Stimulated activated memory B cell treated with anti-CD40 and anti-IgM and Interleukin-4, amounts not matched to agents 10 μg/mL and 1 μg/mL and 100 μg/mL, for 72 hours (primary cell): ENCODE data around the gene LMNA.

Source experiments
- ATAC-seq: fragments of 150-1000 bp; cut with Tn5 transposase; 2 replicates; pipeline ENCODE4 v1.10.0; 2021
- H3K27ac Mint-ChIP-seq: one replicate; pipeline ENCODE4 v1.8.0; 2022; ENCODE audit warnings: mild to moderate bottlenecking, mixed read lengths
- H3K27me3 Mint-ChIP-seq: one replicate; pipeline ENCODE4 v1.8.0; 2022; ENCODE audit warnings: mixed read lengths
- H3K36me3 Mint-ChIP-seq: one replicate; pipeline ENCODE4 v1.8.0; 2022; ENCODE audit warnings: mixed read lengths
- H3K4me1 Mint-ChIP-seq: one replicate; pipeline ENCODE4 v1.8.0; 2022; ENCODE audit warnings: mixed read lengths
- H3K4me3 Mint-ChIP-seq: one replicate; pipeline ENCODE4 v1.8.0; 2022; ENCODE audit warnings: mild to moderate bottlenecking, moderate library complexity, mixed read lengths
- H3K9me3 Mint-ChIP-seq: one replicate; pipeline ENCODE4 v1.8.0; 2022; ENCODE audit warnings: mixed read lengths

Gene LMNA

GRCh38 chr1:156095906-156096508, 18.5 kb upstream of the LMNA start:
- Mint-ChIP-seq H3K27me3 (peaks cover under 1% of the 10 kb centered on the region), H3K4me1 (peaks cover 55% of the 10 kb centered on the region), H3K4me3 (peak overlapping the region; percentile 3), H3K27ac (peak overlapping the region; percentile 85), H3K36me3 (no peaks in the 10 kb centered on the region), H3K9me3 (no peaks in the 10 kb centered on the region)
- no peak for ATAC-seq

- peak; percentile 92 for ATAC-seq
- peaks cover 60% of the 10 kb centered on the region for H3K4me1 Mint-ChIP-seq
- no peaks in the 10 kb centered on the region for H3K9me3 Mint-ChIP-seq
- H3K27me3 Mint-ChIP-seq, result no peaks in the 10 kb centered on the region
- H3K36me3 Mint-ChIP-seq, result no peaks in the 10 kb centered on the region
- peak overlapping the region; percentile 85 for H3K27ac Mint-ChIP-seq
- H3K4me3 Mint-ChIP-seq, result peak overlapping the region; percentile 54
These were observed 17.7 kb upstream of the LMNA start for GRCh38 chr1:156096640-156097391.

GRCh38 chr1:156097499-156098178, 16.9 kb upstream of the LMNA start:
- H3K27me3 Mint-ChIP-seq, result no peaks in the 10 kb centered on the region
- peak overlapping the region; percentile 85 for H3K27ac Mint-ChIP-seq
- ATAC-seq, result peak; percentile 68
- peaks cover 64% of the 10 kb centered on the region for H3K4me1 Mint-ChIP-seq
- no peaks in the 10 kb centered on the region for H3K9me3 Mint-ChIP-seq
- H3K4me3 Mint-ChIP-seq, result peak overlapping the region; percentile 54
- H3K36me3 Mint-ChIP-seq, result no peaks in the 10 kb centered on the region

GRCh38 chr1:156098784-156099183, 15.7 kb upstream of the LMNA start:
- peaks cover 72% of the 10 kb centered on the region for H3K4me1 Mint-ChIP-seq
- H3K27ac Mint-ChIP-seq, result peak overlapping the region; percentile 85
- no peaks in the 10 kb centered on the region for H3K36me3 Mint-ChIP-seq
- ATAC-seq, result no peak
- H3K4me3 Mint-ChIP-seq, result no peak overlapping the region
- no peaks in the 10 kb centered on the region for H3K9me3 Mint-ChIP-seq
- H3K27me3 Mint-ChIP-seq, result no peaks in the 10 kb centered on the region

GRCh38 chr1:156099282-156099681, 15.2 kb upstream of the LMNA start:
- no peaks in the 10 kb centered on the region for H3K9me3 Mint-ChIP-seq
- peaks cover 72% of the 10 kb centered on the region for H3K4me1 Mint-ChIP-seq
- H3K27me3 Mint-ChIP-seq, result no peaks in the 10 kb centered on the region
- no peak for ATAC-seq
- peak overlapping the region; percentile 85 for H3K27ac Mint-ChIP-seq
- H3K36me3 Mint-ChIP-seq, result no peaks in the 10 kb centered on the region
- H3K4me3 Mint-ChIP-seq, result no peak overlapping the region

- Mint-ChIP-seq H3K27ac (peak overlapping the region; percentile 62), H3K4me3 (no peak overlapping the region), H3K4me1 (peaks cover 81% of the 10 kb centered on the region), H3K9me3 (no peaks in the 10 kb centered on the region), H3K27me3 (no peaks in the 10 kb centered on the region), H3K36me3 (no peaks in the 10 kb centered on the region)
- no peak for ATAC-seq
These were observed 14.1 kb upstream of the LMNA start for GRCh38 chr1:156100205-156100995.

GRCh38 chr1:156101880-156102279, 12.6 kb upstream of the LMNA start:
- peaks cover 81% of the 10 kb centered on the region for H3K4me1 Mint-ChIP-seq
- no peaks in the 10 kb centered on the region for H3K27me3 Mint-ChIP-seq
- no peaks in the 10 kb centered on the region for H3K9me3 Mint-ChIP-seq
- no peak for ATAC-seq
- no peaks in the 10 kb centered on the region for H3K36me3 Mint-ChIP-seq
- no peak overlapping the region for H3K4me3 Mint-ChIP-seq
- peak overlapping the region; percentile 62 for H3K27ac Mint-ChIP-seq

- H3K4me1 Mint-ChIP-seq, result peaks cover 80% of the 10 kb centered on the region
- H3K27me3 Mint-ChIP-seq, result no peaks in the 10 kb centered on the region
- H3K27ac Mint-ChIP-seq, result peak overlapping the region; percentile 98
- no peak for ATAC-seq
- H3K9me3 Mint-ChIP-seq, result no peaks in the 10 kb centered on the region
- no peaks in the 10 kb centered on the region for H3K36me3 Mint-ChIP-seq
- no peak overlapping the region for H3K4me3 Mint-ChIP-seq
These were observed 11.6 kb upstream of the LMNA start for GRCh38 chr1:156102633-156103511.

GRCh38 chr1:156103521-156103947, 11.0 kb upstream of the LMNA start:
- H3K27ac Mint-ChIP-seq, result peak overlapping the region; percentile 98
- H3K36me3 Mint-ChIP-seq, result no peaks in the 10 kb centered on the region
- H3K4me1 Mint-ChIP-seq, result peaks cover 80% of the 10 kb centered on the region
- no peak for ATAC-seq
- H3K9me3 Mint-ChIP-seq, result no peaks in the 10 kb centered on the region
- H3K27me3 Mint-ChIP-seq, result no peaks in the 10 kb centered on the region
- peak overlapping the region; percentile 16 for H3K4me3 Mint-ChIP-seq

GRCh38 chr1:156104065-156104810, 10.3 kb upstream of the LMNA start:
- peak overlapping the region; percentile 3 for H3K4me3 Mint-ChIP-seq
- H3K36me3 Mint-ChIP-seq, result no peaks in the 10 kb centered on the region
- H3K4me1 Mint-ChIP-seq, result peaks cover 84% of the 10 kb centered on the region
- ATAC-seq, result peak; percentile 17
- no peaks in the 10 kb centered on the region for H3K9me3 Mint-ChIP-seq
- H3K27me3 Mint-ChIP-seq, result no peaks in the 10 kb centered on the region
- H3K27ac Mint-ChIP-seq, result peak overlapping the region; percentile 98

- no peak for ATAC-seq
- H3K27ac Mint-ChIP-seq, result peak overlapping the region; percentile 98
- no peaks in the 10 kb centered on the region for H3K27me3 Mint-ChIP-seq
- peaks cover 88% of the 10 kb centered on the region for H3K4me1 Mint-ChIP-seq
- H3K4me3 Mint-ChIP-seq, result peak overlapping the region; percentile 87
- no peaks in the 10 kb centered on the region for H3K36me3 Mint-ChIP-seq
- no peaks in the 10 kb centered on the region for H3K9me3 Mint-ChIP-seq
These were observed 9.4 kb upstream of the LMNA start for GRCh38 chr1:156104861-156105832.

- H3K4me3 Mint-ChIP-seq, result peak overlapping the region; percentile 87
- H3K27ac Mint-ChIP-seq, result peak overlapping the region; percentile 98
- H3K27me3 Mint-ChIP-seq, result no peaks in the 10 kb centered on the region
- peak; percentile 70 for ATAC-seq
- peaks cover 83% of the 10 kb centered on the region for H3K4me1 Mint-ChIP-seq
- no peaks in the 10 kb centered on the region for H3K36me3 Mint-ChIP-seq
- no peaks in the 10 kb centered on the region for H3K9me3 Mint-ChIP-seq
These were observed 7.7 kb upstream of the LMNA start for GRCh38 chr1:156106624-156107488.
